Chondrocyte (in vitro differentiated cells): ENCODE measurements around the gene MUC20. TPM values are rescaled to one million over a fixed set of nuclear protein-coding genes. Genes with fewer than 3 reads are reported as not detected.

Experiments
- DNase-seq: peaks from one replicate; pipeline ENCODE4 v3.0.0; 2021; ENCODE audit warnings: mixed read lengths, low spot score
- H3K27ac Mint-ChIP-seq: one replicate; pipeline ENCODE4 v1.8.0; 2021; ENCODE audit warnings: mild to moderate bottlenecking, moderate library complexity, mixed read lengths; ENCODE audit not compliant: unreplicated experiment
- H3K27me3 Mint-ChIP-seq: 2 replicates; pipeline ENCODE4 v1.8.0; 2021; ENCODE audit warnings: low read depth, mixed read lengths
- H3K36me3 Mint-ChIP-seq: 2 replicates; pipeline ENCODE4 v1.8.0; 2021; ENCODE audit warnings: low read depth, mixed read lengths
- H3K4me1 Mint-ChIP-seq: 2 replicates; pipeline ENCODE4 v1.8.0; 2021; ENCODE audit warnings: low read depth, mild to moderate bottlenecking, mixed read lengths
- H3K4me3 Mint-ChIP-seq: one replicate; pipeline ENCODE4 v1.8.0; 2021; ENCODE audit warnings: mild to moderate bottlenecking, moderate library complexity, mixed read lengths; ENCODE audit not compliant: unreplicated experiment
- H3K9me3 Mint-ChIP-seq: 2 replicates; pipeline ENCODE4 v1.8.0; 2021; ENCODE audit warnings: low read depth, mixed read lengths
- CTCF ChIP-seq: fragments of 200-600 bp; sonication (generic); IDR thresholded peaks from 2 replicates; pipeline ENCODE4 v1.5.0; 2021; ENCODE audit warnings: antibody characterized with exemption, mild to moderate bottlenecking, moderate library complexity
- total RNA-seq: library from RNA; stranded (reverse); gene quantifications from 3 replicates; pipeline ENCODE4 v1.2.1, GENCODE V29; 2021

Gene MUC20
- total RNA-seq, 1 donor from 2014 or later: 3.0 TPM

GRCh38 chr3:195701042-195701915, 19.5 kb upstream of the MUC20 start:
- H3K36me3 Mint-ChIP-seq: peaks cover 15% of the 10 kb centered on the region
- H3K27ac Mint-ChIP-seq: no peak overlapping the region
- H3K4me1 Mint-ChIP-seq: peaks cover 27% of the 10 kb centered on the region
- TF ChIP-seq CTCF: no peak
- peaks cover 2% of the 10 kb centered on the region for H3K9me3 Mint-ChIP-seq
- no peak overlapping the region for H3K4me3 Mint-ChIP-seq
- no peak for DNase-seq
- H3K27me3 Mint-ChIP-seq: no peaks in the 10 kb centered on the region

GRCh38 chr3:195703776-195704175, 17.0 kb upstream of the MUC20 start:
- H3K4me1 Mint-ChIP-seq: peaks cover 6% of the 10 kb centered on the region
- H3K9me3 Mint-ChIP-seq: peaks cover 4% of the 10 kb centered on the region
- no peak for TF ChIP-seq CTCF
- H3K4me3 Mint-ChIP-seq: no peak overlapping the region
- no peak overlapping the region for H3K27ac Mint-ChIP-seq
- DNase-seq: no peak
- no peaks in the 10 kb centered on the region for H3K27me3 Mint-ChIP-seq
- H3K36me3 Mint-ChIP-seq: peaks cover 6% of the 10 kb centered on the region

DNA sequence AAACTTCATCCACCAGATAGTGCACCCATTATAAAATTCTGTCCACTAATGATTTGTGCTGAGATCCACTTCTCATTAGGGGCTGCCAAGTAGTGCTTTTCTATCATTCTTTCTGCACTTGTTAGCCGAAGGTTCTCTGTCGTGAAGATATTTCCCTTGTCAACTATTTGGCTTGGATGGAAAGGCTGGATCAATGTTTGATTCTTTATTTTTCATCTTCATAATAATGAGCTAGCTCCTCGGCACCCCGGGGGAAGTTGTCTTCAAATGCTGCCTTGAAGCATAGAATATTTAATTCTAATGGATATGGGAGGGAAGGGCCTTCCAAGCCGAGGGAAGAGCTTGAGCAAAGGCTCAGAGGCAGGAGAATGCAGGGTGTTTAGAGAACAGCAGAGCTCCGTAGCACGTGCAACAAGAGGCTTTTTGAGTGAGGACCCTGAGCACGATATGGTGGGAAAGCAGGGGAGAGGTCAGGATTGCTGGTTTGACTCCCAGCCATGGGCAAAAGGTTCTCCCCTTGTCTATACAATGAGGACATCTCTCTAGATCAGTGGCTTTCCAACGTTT, 16.3 kb upstream of the MUC20 start:
- Mint-ChIP-seq H3K4me1 (no peaks in the 10 kb centered on the region), H3K4me3 (no peak overlapping the region), H3K9me3 (peaks cover 4% of the 10 kb centered on the region), H3K27ac (no peak overlapping the region), H3K36me3 (peaks cover 6% of the 10 kb centered on the region), H3K27me3 (no peaks in the 10 kb centered on the region)
- TF ChIP-seq CTCF: no peak
- no peak for DNase-seq

- no peaks in the 10 kb centered on the region for H3K27me3 Mint-ChIP-seq
Measured at GRCh38 chr3:195705081-195705991, 15.4 kb upstream of the MUC20 start.

More at GRCh38 chr3:195705081-195705991, 15.4 kb upstream of the MUC20 start:
- Mint-ChIP-seq H3K36me3 (peaks cover 14% of the 10 kb centered on the region), H3K9me3 (peaks cover 4% of the 10 kb centered on the region), H3K4me1 (no peaks in the 10 kb centered on the region), H3K27ac (no peak overlapping the region), H3K4me3 (no peak overlapping the region)
- no peak for DNase-seq
- no peak for TF ChIP-seq CTCF
